GM23338 (cell line): ENCODE results near the gene VPS39. TPM values are rescaled to one million over a fixed set of nuclear protein-coding genes. Genes with fewer than 3 reads are reported as not detected.

ENCODE experiments used
- ATAC-seq: fragments of 200-7000 bp; cut with Tn5 transposase; 3 replicates; pipeline ENCODE4 v1.9.1; 2020
- DNase-seq: peaks from one replicate; pipeline ENCODE4 v3.0.0-alpha.2; 2015; ENCODE audit warnings: low spot score
- H2AFZ ChIP-seq: fragments of 200-600 bp; sonication (generic); 2 replicates; pipeline ENCODE4 v1.8.0; 2016; ENCODE audit warnings: antibody characterized with exemption, mild to moderate bottlenecking, moderate library complexity
- H3F3A ChIP-seq: fragments of 200-600 bp; sonication (generic); replicated peaks from 2 replicates; pipeline ENCODE4 v1.8.0; 2017; ENCODE audit warnings: antibody characterized with exemption, mixed run types, low read depth
- H3K27ac ChIP-seq: fragments of 200-600 bp; sonication (generic); 2 replicates; pipeline ENCODE4 v1.6.1; 2016; ENCODE audit warnings: low read depth
- H3K27me3 ChIP-seq: fragments of 200-600 bp; sonication (generic); 2 replicates; pipeline ENCODE4 v1.8.0; 2016; ENCODE audit warnings: mild to moderate bottlenecking, mixed run types, moderate library complexity; ENCODE audit not compliant: insufficient read depth
- H3K36me3 ChIP-seq: fragments of 200-600 bp; sonication (generic); 2 replicates; pipeline ENCODE4 v1.8.0; 2016; ENCODE audit warnings: mild to moderate bottlenecking; ENCODE audit not compliant: insufficient read depth
- H3K4me1 ChIP-seq: fragments of 200-600 bp; sonication (generic); 2 replicates; pipeline ENCODE4 v1.8.0; 2016; ENCODE audit warnings: mild to moderate bottlenecking, moderate library complexity; ENCODE audit not compliant: insufficient read depth
- H3K4me2 ChIP-seq: fragments of 200-600 bp; sonication (generic); 2 replicates; pipeline ENCODE4 v1.7.1; 2017; ENCODE audit warnings: mixed run types
- H3K4me3 ChIP-seq: fragments of 200-600 bp; sonication (generic); 2 replicates; pipeline ENCODE4 v1.6.1; 2016; ENCODE audit warnings: mixed run types
- H3K79me2 ChIP-seq: fragments of 200-600 bp; sonication (generic); replicated peaks from 2 replicates; pipeline ENCODE4 v1.8.0; 2017; ENCODE audit warnings: mild to moderate bottlenecking; ENCODE audit not compliant: insufficient read depth
- H3K9me2 ChIP-seq: fragments of 200-600 bp; sonication (generic); 2 replicates; pipeline ENCODE4 v1.8.0; 2017; ENCODE audit not compliant: insufficient read depth
- H4K20me1 ChIP-seq: fragments of 200-600 bp; sonication (generic); replicated peaks from 2 replicates; pipeline ENCODE4 v1.8.0; 2017; ENCODE audit warnings: mild to moderate bottlenecking; ENCODE audit not compliant: insufficient read depth
- H3K27ac Mint-ChIP-seq: 2 replicates; pipeline ENCODE4 v1.8.0; 2020; ENCODE audit warnings: inconsistent platforms, mild to moderate bottlenecking, moderate library complexity, mixed read lengths
- H3K27me3 Mint-ChIP-seq: 3 replicates; pipeline ENCODE4 v1.8.0; 2022; ENCODE audit warnings: low read depth, mild to moderate bottlenecking, moderate library complexity, mixed read lengths, inconsistent platforms; ENCODE audit not compliant: insufficient read depth, poor library complexity
- H3K36me3 Mint-ChIP-seq: 3 replicates; pipeline ENCODE4 v1.8.0; 2021; ENCODE audit warnings: low read depth, mild to moderate bottlenecking, inconsistent platforms, moderate library complexity, mixed read lengths
- H3K4me1 Mint-ChIP-seq: 3 replicates; pipeline ENCODE4 v1.8.0; 2020; ENCODE audit warnings: mild to moderate bottlenecking, inconsistent platforms, mixed read lengths
- H3K4me3 Mint-ChIP-seq: 3 replicates; pipeline ENCODE4 v1.8.0; 2021; ENCODE audit warnings: moderate library complexity, mild to moderate bottlenecking, inconsistent platforms, mixed read lengths
- H3K9me3 Mint-ChIP-seq: 3 replicates; pipeline ENCODE4 v1.8.0; 2020; ENCODE audit warnings: moderate library complexity, mild to moderate bottlenecking, inconsistent platforms, mixed read lengths
- CREB1 ChIP-seq: fragments of 250-450 bp; sonication (Bioruptor Pico); IDR thresholded peaks from 2 replicates; pipeline ENCODE4 v1.5.0; 2020; ENCODE audit warnings: low read depth, mild to moderate bottlenecking, moderate library complexity
- EZH2phosphoT487 ChIP-seq: fragments of 200-600 bp; sonication (generic); IDR thresholded peaks from one replicate; pipeline ENCODE4 v1.8.1; 2018; ENCODE audit warnings: antibody characterized with exemption; ENCODE audit not compliant: unreplicated experiment
- JUNB ChIP-seq: IDR thresholded peaks from one replicate; pipeline ENCODE4 v1.6.1; 2016; ENCODE audit warnings: antibody characterized with exemption; ENCODE audit not compliant: unreplicated experiment
- STAT1 ChIP-seq: IDR thresholded peaks from one replicate; pipeline ENCODE4 v1.6.1; 2016; ENCODE audit warnings: antibody characterized with exemption; ENCODE audit not compliant: unreplicated experiment
- ZNF331 ChIP-seq: fragments of 250-450 bp; sonication (Bioruptor Pico); IDR thresholded peaks from 2 replicates; pipeline ENCODE4 v1.5.0; 2020; ENCODE audit warnings: low read depth, mild to moderate bottlenecking, moderate library complexity
- polyA plus RNA-seq: library from polyadenylated mRNA; unstranded; fragments of >200 nt; fragmentation: Nextera tagmentation; extraction: Ambion mirVana; gene quantifications from 2 replicates; pipeline ENCODE4 v1.2.1, GENCODE V29; 2016
- total RNA-seq: library from RNA; depleted of rRNA; stranded (reverse); fragments of >200 nt; shearing (Covaris generic); gene quantifications from 2 replicates; pipeline ENCODE4 v1.2.3, GENCODE V29; 2014
- TF ChIP-seq, protein P1 (sequence below): IDR thresholded peaks from one replicate; pipeline ENCODE4 v1.6.1; 2018; ENCODE audit warnings: antibody characterized with exemption; ENCODE audit not compliant: unreplicated experiment
- TF ChIP-seq, protein P2 (sequence below), 2 experiments: fragments of 200-600 bp in 1 of 2; sonication (generic) in 1 of 2; conservative IDR thresholded peaks; 2 replicates each; pipeline versions ENCODE4 v1.5.1 to v1.6.1; 2016 to 2017; ENCODE audit warnings: antibody characterized with exemption in 2 of 2, low read depth in 2 of 2, mild to moderate bottlenecking in 2 of 2, moderate library complexity in 1 of 2
- TF ChIP-seq, protein P3 (sequence below): IDR thresholded peaks from 2 replicates; pipeline ENCODE4 v1.6.1; 2016; ENCODE audit warnings: antibody characterized with exemption

VPS39 gene
- total and polyA plus RNA-seq, 2 experiments from 2014 or later, result 14.9 to 45.1 TPM

DNA sequence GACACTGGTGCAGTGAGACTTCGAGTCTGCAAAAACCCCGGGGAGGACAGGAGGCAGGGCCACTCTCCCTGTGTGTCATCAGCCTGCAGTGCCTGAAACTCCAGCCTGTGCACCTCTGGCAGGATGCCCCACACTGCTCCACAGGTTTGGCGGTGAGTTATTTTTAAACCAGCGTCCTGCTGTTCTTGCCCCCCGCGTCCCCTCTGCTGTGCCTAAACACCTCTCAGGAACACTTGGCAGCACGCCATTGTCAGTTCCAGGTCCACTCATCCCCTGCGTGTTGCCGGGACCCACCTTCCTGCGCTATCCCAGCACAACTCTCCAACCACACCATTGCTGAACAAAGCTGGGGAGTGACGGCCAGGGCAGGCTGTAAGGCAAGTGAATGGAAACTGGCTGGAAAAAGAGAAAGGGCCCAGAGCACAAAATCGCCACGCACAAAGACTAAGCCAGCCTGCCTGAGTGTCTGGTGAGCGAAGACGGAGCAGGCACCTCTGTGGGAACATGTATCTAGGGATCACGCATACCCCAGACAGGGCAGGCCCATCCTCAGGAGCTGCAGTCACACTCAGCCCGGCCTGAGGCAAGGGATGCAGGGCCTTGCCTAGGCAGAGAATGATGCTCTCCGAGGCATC lies 48.6 kb downstream of the VPS39 start (continued):
- TF ChIP-seq, protein P1, sequence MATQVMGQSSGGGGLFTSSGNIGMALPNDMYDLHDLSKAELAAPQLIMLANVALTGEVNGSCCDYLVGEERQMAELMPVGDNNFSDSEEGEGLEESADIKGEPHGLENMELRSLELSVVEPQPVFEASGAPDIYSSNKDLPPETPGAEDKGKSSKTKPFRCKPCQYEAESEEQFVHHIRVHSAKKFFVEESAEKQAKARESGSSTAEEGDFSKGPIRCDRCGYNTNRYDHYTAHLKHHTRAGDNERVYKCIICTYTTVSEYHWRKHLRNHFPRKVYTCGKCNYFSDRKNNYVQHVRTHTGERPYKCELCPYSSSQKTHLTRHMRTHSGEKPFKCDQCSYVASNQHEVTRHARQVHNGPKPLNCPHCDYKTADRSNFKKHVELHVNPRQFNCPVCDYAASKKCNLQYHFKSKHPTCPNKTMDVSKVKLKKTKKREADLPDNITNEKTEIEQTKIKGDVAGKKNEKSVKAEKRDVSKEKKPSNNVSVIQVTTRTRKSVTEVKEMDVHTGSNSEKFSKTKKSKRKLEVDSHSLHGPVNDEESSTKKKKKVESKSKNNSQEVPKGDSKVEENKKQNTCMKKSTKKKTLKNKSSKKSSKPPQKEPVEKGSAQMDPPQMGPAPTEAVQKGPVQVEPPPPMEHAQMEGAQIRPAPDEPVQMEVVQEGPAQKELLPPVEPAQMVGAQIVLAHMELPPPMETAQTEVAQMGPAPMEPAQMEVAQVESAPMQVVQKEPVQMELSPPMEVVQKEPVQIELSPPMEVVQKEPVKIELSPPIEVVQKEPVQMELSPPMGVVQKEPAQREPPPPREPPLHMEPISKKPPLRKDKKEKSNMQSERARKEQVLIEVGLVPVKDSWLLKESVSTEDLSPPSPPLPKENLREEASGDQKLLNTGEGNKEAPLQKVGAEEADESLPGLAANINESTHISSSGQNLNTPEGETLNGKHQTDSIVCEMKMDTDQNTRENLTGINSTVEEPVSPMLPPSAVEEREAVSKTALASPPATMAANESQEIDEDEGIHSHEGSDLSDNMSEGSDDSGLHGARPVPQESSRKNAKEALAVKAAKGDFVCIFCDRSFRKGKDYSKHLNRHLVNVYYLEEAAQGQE, result no peak
- TF ChIP-seq ZNF331 (CRISPR knock-in tag) (no peak), JUNB (no peak), EZH2phosphoT487 (no peak), CREB1 (no peak)
- TF ChIP-seq, protein P2, sequence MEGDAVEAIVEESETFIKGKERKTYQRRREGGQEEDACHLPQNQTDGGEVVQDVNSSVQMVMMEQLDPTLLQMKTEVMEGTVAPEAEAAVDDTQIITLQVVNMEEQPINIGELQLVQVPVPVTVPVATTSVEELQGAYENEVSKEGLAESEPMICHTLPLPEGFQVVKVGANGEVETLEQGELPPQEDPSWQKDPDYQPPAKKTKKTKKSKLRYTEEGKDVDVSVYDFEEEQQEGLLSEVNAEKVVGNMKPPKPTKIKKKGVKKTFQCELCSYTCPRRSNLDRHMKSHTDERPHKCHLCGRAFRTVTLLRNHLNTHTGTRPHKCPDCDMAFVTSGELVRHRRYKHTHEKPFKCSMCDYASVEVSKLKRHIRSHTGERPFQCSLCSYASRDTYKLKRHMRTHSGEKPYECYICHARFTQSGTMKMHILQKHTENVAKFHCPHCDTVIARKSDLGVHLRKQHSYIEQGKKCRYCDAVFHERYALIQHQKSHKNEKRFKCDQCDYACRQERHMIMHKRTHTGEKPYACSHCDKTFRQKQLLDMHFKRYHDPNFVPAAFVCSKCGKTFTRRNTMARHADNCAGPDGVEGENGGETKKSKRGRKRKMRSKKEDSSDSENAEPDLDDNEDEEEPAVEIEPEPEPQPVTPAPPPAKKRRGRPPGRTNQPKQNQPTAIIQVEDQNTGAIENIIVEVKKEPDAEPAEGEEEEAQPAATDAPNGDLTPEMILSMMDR (conservative IDR thresholded peaks at IDR 0.05; ENCODE audit: low read depth in 2 of 2), result no peak
- TF ChIP-seq, protein P3, sequence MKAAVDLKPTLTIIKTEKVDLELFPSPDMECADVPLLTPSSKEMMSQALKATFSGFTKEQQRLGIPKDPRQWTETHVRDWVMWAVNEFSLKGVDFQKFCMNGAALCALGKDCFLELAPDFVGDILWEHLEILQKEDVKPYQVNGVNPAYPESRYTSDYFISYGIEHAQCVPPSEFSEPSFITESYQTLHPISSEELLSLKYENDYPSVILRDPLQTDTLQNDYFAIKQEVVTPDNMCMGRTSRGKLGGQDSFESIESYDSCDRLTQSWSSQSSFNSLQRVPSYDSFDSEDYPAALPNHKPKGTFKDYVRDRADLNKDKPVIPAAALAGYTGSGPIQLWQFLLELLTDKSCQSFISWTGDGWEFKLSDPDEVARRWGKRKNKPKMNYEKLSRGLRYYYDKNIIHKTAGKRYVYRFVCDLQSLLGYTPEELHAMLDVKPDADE, result no peak

DNA sequence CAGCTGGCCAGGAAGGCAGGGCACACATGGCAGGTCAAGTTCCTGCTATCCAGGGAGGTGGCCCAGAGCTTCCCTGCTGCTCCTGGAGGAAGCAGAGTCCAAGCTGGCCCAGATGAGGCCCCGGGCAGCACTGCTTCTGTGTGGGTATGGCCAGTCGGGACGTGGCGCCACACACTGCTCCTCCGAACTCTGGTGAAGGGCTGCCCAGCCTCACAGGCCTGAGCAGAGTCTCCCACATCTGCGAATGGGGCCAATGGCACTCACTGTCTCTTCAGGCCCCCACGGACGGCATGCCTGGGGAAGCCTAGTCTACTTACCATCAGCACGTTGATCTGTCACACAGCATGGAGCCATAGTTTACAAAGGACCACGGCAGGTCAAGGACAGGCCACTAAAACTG lies 49.2 kb downstream of the VPS39 start:
- H4K20me1 ChIP-seq, result no peaks in the 10 kb centered on the region
- H3K9me2 ChIP-seq, result no peaks in the 10 kb centered on the region
- Mint-ChIP-seq H3K27me3 (peaks cover 10% of the 10 kb centered on the region), H3K27ac (no peak overlapping the region), H3K4me3 (no peak overlapping the region), H3K9me3 (no peaks in the 10 kb centered on the region), H3K36me3 (peaks cover 29% of the 10 kb centered on the region), H3K4me1 (peaks cover 6% of the 10 kb centered on the region; the same call in 1 of the 3 replicates)
- no peak for ATAC-seq
- no peak overlapping the region for H3K27ac ChIP-seq
- H3K4me3 ChIP-seq, result no peak overlapping the region
- no peak overlapping the region for H2AFZ ChIP-seq
- H3K4me1 ChIP-seq, result no peaks in the 10 kb centered on the region
- peaks cover 8% of the 10 kb centered on the region; the same call in 1 of the 2 replicates for H3K36me3 ChIP-seq
- no peaks in the 10 kb centered on the region for H3F3A ChIP-seq
- no peak overlapping the region for H3K4me2 ChIP-seq
- H3K27me3 ChIP-seq, result no peaks in the 10 kb centered on the region
- no peaks in the 10 kb centered on the region for H3K79me2 ChIP-seq
- TF ChIP-seq JUNB (no peak), STAT1 (no peak)
- TF ChIP-seq, protein P3, result no peak
- no peak for DNase-seq
